Measurements from ENCODE around the gene PCNX2.

- no peak for TF ChIP-seq CTCF (IDR thresholded peaks at IDR 0.05)
- no peak for TF ChIP-seq POLR2A (IDR thresholded peaks at IDR 0.05)
Observed at GRCh38 chr1:232993555-232993954, 302.0 kb downstream of the PCNX2 start.

Data from prostate gland (tissue), 2 donors.